ENCODE data around the gene KLHL21. TPM values are rescaled to one million over a fixed set of nuclear protein-coding genes. Genes with fewer than 3 reads are reported as not detected.
A peak's percentile ranks its signal among the peaks of the same experiment; 100 is the strongest.

Gene KLHL21
- total RNA-seq, 1 experiment from 2014 or later, result 17.6 TPM

DNA sequence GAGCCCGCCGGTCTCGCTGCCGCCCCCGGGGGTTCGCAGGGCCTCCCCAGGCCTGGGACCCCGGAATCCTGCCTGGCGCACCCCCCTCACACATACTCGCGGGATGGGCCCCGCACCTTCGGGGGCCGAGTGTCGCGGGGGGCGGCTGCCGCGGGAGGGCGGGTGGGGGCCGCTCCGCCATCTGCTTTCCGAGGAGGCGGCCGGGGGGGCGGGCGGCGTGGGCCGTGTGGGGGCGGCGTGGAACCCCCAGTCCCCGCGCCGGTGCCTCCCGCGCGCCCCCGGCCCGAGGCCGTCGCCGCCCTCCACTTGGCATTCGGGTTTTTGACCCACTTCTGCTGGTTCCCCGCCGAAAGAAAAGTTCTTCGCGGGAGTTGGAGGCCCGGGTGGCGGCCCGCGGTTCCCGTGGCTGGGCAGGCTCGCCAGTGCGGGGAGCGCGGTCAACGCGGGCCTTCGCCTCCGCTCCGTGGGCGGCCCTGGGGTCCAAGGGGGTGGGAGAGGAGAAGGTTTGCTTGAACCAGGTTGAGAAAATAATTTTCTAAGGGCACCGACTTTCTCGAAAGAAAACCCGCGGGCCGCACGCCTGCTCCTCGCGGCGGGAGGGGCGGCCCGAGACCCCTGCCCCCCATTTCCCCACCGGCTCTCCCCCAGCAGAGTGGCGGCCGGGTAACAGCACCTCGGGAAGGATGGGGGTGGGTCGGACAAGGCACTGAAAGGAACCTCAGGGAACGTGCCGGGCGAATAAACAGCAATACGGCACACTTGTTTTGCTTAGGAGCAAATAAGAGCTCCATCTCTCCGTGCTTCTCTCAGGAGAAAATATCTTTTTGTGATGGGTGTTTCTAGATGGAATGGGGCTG is 12.5 kb upstream of the KLHL21 start:
- Mint-ChIP-seq H3K27me3 (ENCODE audit: low read depth) (peaks cover 13% of the 10 kb centered on the region), H3K27ac (peak overlapping the region; percentile 41), H3K9me3 (no peaks in the 10 kb centered on the region), H3K4me1 (peaks cover 17% of the 10 kb centered on the region), H3K4me3 (peak overlapping the region; percentile 75), H3K36me3 (peaks cover 27% of the 10 kb centered on the region)
- POLR2A ChIA-PET, result interaction anchor here (0.6 to 1.6 kb wide), 3 partner anchors 11 to 1217 kb away, joined by 3 to 7 read pairs (median 6); partner anchors contain the start of gene KLHL21
- DNase-seq (ENCODE audit: low spot score), result no peak
- TF ChIP-seq RELA (CRISPR knock-in tag; IDR thresholded peaks at IDR 0.05; ENCODE audit: borderline replicate concordance) (no peak), SOX15 (CRISPR knock-in tag; IDR thresholded peaks at IDR 0.05) (no peak), OVOL2 (CRISPR knock-in tag; IDR thresholded peaks at IDR 0.05; ENCODE audit: borderline replicate concordance) (no peak), JAZF1 (CRISPR knock-in tag; IDR thresholded peaks at IDR 0.05) (no peak), IRF2 (CRISPR knock-in tag; IDR thresholded peaks at IDR 0.05; ENCODE audit: borderline replicate concordance, low read depth) (no peak), MXD4 (CRISPR knock-in tag; IDR thresholded peaks at IDR 0.05; ENCODE audit: borderline replicate concordance) (no peak), CREB1 (CRISPR knock-in tag; IDR thresholded peaks at IDR 0.05) (no peak), NR1H2 (CRISPR knock-in tag; IDR thresholded peaks at IDR 0.05) (no peak), FOXJ3 (CRISPR knock-in tag; IDR thresholded peaks at IDR 0.05; ENCODE audit: borderline replicate concordance) (no peak), GABPB1 (CRISPR knock-in tag; IDR thresholded peaks at IDR 0.05) (no peak)
- TF ChIP-seq, protein P1, sequence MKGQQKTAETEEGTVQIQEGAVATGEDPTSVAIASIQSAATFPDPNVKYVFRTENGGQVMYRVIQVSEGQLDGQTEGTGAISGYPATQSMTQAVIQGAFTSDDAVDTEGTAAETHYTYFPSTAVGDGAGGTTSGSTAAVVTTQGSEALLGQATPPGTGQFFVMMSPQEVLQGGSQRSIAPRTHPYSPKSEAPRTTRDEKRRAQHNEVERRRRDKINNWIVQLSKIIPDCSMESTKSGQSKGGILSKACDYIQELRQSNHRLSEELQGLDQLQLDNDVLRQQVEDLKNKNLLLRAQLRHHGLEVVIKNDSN (CRISPR knock-in tag; IDR thresholded peaks at IDR 0.05), result no peak
- TF ChIP-seq, protein P2, sequence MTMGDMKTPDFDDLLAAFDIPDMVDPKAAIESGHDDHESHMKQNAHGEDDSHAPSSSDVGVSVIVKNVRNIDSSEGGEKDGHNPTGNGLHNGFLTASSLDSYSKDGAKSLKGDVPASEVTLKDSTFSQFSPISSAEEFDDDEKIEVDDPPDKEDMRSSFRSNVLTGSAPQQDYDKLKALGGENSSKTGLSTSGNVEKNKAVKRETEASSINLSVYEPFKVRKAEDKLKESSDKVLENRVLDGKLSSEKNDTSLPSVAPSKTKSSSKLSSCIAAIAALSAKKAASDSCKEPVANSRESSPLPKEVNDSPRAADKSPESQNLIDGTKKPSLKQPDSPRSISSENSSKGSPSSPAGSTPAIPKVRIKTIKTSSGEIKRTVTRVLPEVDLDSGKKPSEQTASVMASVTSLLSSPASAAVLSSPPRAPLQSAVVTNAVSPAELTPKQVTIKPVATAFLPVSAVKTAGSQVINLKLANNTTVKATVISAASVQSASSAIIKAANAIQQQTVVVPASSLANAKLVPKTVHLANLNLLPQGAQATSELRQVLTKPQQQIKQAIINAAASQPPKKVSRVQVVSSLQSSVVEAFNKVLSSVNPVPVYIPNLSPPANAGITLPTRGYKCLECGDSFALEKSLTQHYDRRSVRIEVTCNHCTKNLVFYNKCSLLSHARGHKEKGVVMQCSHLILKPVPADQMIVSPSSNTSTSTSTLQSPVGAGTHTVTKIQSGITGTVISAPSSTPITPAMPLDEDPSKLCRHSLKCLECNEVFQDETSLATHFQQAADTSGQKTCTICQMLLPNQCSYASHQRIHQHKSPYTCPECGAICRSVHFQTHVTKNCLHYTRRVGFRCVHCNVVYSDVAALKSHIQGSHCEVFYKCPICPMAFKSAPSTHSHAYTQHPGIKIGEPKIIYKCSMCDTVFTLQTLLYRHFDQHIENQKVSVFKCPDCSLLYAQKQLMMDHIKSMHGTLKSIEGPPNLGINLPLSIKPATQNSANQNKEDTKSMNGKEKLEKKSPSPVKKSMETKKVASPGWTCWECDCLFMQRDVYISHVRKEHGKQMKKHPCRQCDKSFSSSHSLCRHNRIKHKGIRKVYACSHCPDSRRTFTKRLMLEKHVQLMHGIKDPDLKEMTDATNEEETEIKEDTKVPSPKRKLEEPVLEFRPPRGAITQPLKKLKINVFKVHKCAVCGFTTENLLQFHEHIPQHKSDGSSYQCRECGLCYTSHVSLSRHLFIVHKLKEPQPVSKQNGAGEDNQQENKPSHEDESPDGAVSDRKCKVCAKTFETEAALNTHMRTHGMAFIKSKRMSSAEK (CRISPR knock-in tag; IDR thresholded peaks at IDR 0.05; ENCODE audit: borderline replicate concordance), result no peak
- TF ChIP-seq, protein P3, sequence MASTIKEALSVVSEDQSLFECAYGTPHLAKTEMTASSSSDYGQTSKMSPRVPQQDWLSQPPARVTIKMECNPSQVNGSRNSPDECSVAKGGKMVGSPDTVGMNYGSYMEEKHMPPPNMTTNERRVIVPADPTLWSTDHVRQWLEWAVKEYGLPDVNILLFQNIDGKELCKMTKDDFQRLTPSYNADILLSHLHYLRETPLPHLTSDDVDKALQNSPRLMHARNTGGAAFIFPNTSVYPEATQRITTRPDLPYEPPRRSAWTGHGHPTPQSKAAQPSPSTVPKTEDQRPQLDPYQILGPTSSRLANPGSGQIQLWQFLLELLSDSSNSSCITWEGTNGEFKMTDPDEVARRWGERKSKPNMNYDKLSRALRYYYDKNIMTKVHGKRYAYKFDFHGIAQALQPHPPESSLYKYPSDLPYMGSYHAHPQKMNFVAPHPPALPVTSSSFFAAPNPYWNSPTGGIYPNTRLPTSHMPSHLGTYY (CRISPR knock-in tag; IDR thresholded peaks at IDR 0.05), result no peak
- TF ChIP-seq, protein P4, sequence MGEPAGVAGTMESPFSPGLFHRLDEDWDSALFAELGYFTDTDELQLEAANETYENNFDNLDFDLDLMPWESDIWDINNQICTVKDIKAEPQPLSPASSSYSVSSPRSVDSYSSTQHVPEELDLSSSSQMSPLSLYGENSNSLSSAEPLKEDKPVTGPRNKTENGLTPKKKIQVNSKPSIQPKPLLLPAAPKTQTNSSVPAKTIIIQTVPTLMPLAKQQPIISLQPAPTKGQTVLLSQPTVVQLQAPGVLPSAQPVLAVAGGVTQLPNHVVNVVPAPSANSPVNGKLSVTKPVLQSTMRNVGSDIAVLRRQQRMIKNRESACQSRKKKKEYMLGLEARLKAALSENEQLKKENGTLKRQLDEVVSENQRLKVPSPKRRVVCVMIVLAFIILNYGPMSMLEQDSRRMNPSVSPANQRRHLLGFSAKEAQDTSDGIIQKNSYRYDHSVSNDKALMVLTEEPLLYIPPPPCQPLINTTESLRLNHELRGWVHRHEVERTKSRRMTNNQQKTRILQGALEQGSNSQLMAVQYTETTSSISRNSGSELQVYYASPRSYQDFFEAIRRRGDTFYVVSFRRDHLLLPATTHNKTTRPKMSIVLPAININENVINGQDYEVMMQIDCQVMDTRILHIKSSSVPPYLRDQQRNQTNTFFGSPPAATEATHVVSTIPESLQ (CRISPR knock-in tag; IDR thresholded peaks at IDR 0.05), result no peak
- TF ChIP-seq, protein P5, sequence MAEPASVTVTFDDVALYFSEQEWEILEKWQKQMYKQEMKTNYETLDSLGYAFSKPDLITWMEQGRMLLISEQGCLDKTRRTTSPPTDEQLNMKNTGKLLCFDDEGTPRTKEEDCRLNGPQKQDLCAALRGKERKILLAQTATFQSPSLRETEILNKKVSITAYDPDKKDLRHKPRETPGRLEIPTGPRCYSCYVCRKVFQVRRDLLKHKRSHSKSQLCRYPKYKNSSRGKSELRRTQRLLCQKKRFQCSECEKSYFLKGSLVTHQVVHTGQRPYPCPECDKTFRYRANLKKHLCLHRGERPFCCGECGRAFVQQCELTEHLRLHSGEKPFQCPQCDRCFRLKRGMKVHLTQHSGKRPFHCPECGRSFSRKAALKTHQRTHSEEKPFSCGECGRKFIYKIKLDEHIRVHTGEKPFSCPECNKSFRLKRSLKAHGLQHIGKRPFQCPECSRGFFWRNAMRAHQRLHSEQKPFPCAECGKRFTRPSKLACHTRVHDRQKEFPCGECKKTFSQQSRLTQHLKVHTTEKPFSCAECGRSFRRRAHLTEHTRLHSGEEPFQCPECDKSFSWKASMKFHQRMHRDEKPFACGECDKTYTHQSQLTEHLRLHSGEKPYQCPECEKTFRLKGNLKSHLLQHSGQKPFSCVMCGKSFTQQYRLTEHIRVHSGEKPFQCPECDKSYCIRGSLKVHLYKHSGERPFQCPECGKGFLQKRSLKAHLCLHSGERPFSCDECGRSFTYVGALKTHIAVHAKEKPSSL (CRISPR knock-in tag; conservative IDR thresholded peaks at IDR 0.05), result no peak
- TF ChIP-seq, protein P6, sequence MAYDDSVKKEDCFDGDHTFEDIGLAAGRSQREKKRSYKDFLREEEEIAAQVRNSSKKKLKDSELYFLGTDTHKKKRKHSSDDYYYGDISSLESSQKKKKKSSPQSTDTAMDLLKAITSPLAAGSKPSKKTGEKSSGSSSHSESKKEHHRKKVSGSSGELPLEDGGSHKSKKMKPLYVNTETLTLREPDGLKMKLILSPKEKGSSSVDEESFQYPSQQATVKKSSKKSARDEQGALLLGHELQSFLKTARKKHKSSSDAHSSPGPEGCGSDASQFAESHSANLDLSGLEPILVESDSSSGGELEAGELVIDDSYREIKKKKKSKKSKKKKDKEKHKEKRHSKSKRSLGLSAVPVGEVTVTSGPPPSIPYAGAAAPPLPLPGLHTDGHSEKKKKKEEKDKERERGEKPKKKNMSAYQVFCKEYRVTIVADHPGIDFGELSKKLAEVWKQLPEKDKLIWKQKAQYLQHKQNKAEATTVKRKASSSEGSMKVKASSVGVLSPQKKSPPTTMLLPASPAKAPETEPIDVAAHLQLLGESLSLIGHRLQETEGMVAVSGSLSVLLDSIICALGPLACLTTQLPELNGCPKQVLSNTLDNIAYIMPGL (CRISPR knock-in tag; IDR thresholded peaks at IDR 0.05), result no peak
- TF ChIP-seq, protein P7, sequence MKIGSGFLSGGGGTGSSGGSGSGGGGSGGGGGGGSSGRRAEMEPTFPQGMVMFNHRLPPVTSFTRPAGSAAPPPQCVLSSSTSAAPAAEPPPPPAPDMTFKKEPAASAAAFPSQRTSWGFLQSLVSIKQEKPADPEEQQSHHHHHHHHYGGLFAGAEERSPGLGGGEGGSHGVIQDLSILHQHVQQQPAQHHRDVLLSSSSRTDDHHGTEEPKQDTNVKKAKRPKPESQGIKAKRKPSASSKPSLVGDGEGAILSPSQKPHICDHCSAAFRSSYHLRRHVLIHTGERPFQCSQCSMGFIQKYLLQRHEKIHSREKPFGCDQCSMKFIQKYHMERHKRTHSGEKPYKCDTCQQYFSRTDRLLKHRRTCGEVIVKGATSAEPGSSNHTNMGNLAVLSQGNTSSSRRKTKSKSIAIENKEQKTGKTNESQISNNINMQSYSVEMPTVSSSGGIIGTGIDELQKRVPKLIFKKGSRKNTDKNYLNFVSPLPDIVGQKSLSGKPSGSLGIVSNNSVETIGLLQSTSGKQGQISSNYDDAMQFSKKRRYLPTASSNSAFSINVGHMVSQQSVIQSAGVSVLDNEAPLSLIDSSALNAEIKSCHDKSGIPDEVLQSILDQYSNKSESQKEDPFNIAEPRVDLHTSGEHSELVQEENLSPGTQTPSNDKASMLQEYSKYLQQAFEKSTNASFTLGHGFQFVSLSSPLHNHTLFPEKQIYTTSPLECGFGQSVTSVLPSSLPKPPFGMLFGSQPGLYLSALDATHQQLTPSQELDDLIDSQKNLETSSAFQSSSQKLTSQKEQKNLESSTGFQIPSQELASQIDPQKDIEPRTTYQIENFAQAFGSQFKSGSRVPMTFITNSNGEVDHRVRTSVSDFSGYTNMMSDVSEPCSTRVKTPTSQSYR (CRISPR knock-in tag; IDR thresholded peaks at IDR 0.05), result no peak
- ATAC-seq, result no peak
- CTCF ChIA-PET, result interaction anchor here (0.7 to 1.6 kb wide), 6 partner anchors 11 to 129 kb away, joined by 3 to 10 read pairs (median 4); partner anchors contain the start of genes NOL9 and TAS1R1

Measured in WTC11 (cell line).